ENCODE data around the gene COL9A3.

- no peak for TF ChIP-seq CTCF (IDR thresholded peaks at IDR 0.05)
- TF ChIP-seq POLR2A (IDR thresholded peaks at IDR 0.05) = no peak
- no peak for TF ChIP-seq EP300 (IDR thresholded peaks at IDR 0.05)
These were observed 46.5 kb upstream of the COL9A3 start for GRCh38 chr20:62770111-62770910.
